Chondrocyte (in vitro differentiated cells): Measurements from ENCODE around the gene ERVFRD-1. TPM values are rescaled to one million over a fixed set of nuclear protein-coding genes. Genes with fewer than 3 reads are reported as not detected.

Experiments
- DNase-seq: peaks from one replicate; pipeline ENCODE4 v3.0.0; 2021; ENCODE audit warnings: mixed read lengths, low spot score
- H3K27ac Mint-ChIP-seq: one replicate; pipeline ENCODE4 v1.8.0; 2021; ENCODE audit warnings: mild to moderate bottlenecking, moderate library complexity, mixed read lengths; ENCODE audit not compliant: unreplicated experiment
- H3K27me3 Mint-ChIP-seq: 2 replicates; pipeline ENCODE4 v1.8.0; 2021; ENCODE audit warnings: low read depth, mixed read lengths
- H3K36me3 Mint-ChIP-seq: 2 replicates; pipeline ENCODE4 v1.8.0; 2021; ENCODE audit warnings: low read depth, mixed read lengths
- H3K4me1 Mint-ChIP-seq: 2 replicates; pipeline ENCODE4 v1.8.0; 2021; ENCODE audit warnings: low read depth, mild to moderate bottlenecking, mixed read lengths
- H3K4me3 Mint-ChIP-seq: one replicate; pipeline ENCODE4 v1.8.0; 2021; ENCODE audit warnings: mild to moderate bottlenecking, moderate library complexity, mixed read lengths; ENCODE audit not compliant: unreplicated experiment
- H3K9me3 Mint-ChIP-seq: 2 replicates; pipeline ENCODE4 v1.8.0; 2021; ENCODE audit warnings: low read depth, mixed read lengths
- CTCF ChIP-seq: fragments of 200-600 bp; sonication (generic); IDR thresholded peaks from 2 replicates; pipeline ENCODE4 v1.5.0; 2021; ENCODE audit warnings: antibody characterized with exemption, mild to moderate bottlenecking, moderate library complexity
- total RNA-seq: library from RNA; stranded (reverse); gene quantifications from 3 replicates; pipeline ENCODE4 v1.2.1, GENCODE V29; 2021

The ERVFRD-1 gene
- total RNA-seq, 1 donor from 2014 or later = not detected

GRCh38 chr6:11113038-11113437 is 1.5 kb upstream of the ERVFRD-1 start:
- Mint-ChIP-seq H3K36me3 (no peaks in the 10 kb centered on the region), H3K4me1 (peaks cover 18% of the 10 kb centered on the region), H3K9me3 (no peaks in the 10 kb centered on the region), H3K27me3 (no peaks in the 10 kb centered on the region), H3K4me3 (no peak overlapping the region), H3K27ac (no peak overlapping the region)
- DNase-seq = no peak
- TF ChIP-seq CTCF = no peak

- H3K27ac Mint-ChIP-seq = peak overlapping the region; percentile 42
- H3K4me1 Mint-ChIP-seq = peaks cover 18% of the 10 kb centered on the region
- no peaks in the 10 kb centered on the region for H3K9me3 Mint-ChIP-seq
- TF ChIP-seq CTCF = no peak
- no peaks in the 10 kb centered on the region for H3K27me3 Mint-ChIP-seq
- no peak overlapping the region for H3K4me3 Mint-ChIP-seq
- H3K36me3 Mint-ChIP-seq = no peaks in the 10 kb centered on the region
- no peak for DNase-seq
These were observed 378 bp upstream of the ERVFRD-1 start for GRCh38 chr6:11111769-11112437.

- DNase-seq = no peak
- Mint-ChIP-seq H3K4me1 (peaks cover 11% of the 10 kb centered on the region), H3K4me3 (no peak overlapping the region), H3K27me3 (no peaks in the 10 kb centered on the region), H3K36me3 (no peaks in the 10 kb centered on the region), H3K9me3 (no peaks in the 10 kb centered on the region), H3K27ac (no peak overlapping the region)
- TF ChIP-seq CTCF = no peak
These were observed 2.8 kb downstream of the ERVFRD-1 start for GRCh38 chr6:11108726-11109125.

GRCh38 chr6:11103065-11103464 is 8.5 kb downstream of the ERVFRD-1 start:
- DNase-seq = no peak
- Mint-ChIP-seq H3K9me3 (peaks cover 13% of the 10 kb centered on the region), H3K27me3 (no peaks in the 10 kb centered on the region), H3K36me3 (peaks cover 8% of the 10 kb centered on the region), H3K4me1 (no peaks in the 10 kb centered on the region), H3K27ac (no peak overlapping the region), H3K4me3 (no peak overlapping the region)
- no peak for TF ChIP-seq CTCF

DNA sequence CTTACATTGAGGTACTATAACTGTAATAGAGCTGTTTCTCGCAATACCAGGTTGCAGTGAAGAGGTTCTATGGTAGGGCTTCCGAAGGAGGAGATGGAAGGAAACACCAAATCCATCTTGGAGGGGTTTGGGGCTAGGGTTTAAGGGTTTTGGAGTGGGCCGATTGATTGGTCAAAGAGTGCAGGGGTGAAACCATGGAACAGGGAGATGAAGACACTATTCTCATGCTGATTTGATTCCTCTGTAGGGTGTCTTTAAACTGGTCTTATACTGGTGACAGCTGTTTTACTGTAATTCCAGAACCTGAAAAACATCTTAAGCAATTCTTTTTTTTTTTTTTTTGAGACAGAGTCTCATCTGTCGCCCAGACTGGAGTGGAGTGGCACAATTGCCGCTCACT is 10.1 kb downstream of the ERVFRD-1 start:
- no peak for DNase-seq
- no peak for TF ChIP-seq CTCF
- Mint-ChIP-seq H3K9me3 (peaks cover 13% of the 10 kb centered on the region), H3K4me1 (peaks cover under 1% of the 10 kb centered on the region), H3K4me3 (no peak overlapping the region), H3K27ac (no peak overlapping the region), H3K27me3 (no peaks in the 10 kb centered on the region), H3K36me3 (peaks cover 8% of the 10 kb centered on the region)
